ENCODE results near the gene LRRC18. TPM values are rescaled to one million over a fixed set of nuclear protein-coding genes. Genes with fewer than 3 reads are reported as not detected.

The LRRC18 gene
- total RNA-seq, 1 experiment from 2014 or later = not detected

DNA sequence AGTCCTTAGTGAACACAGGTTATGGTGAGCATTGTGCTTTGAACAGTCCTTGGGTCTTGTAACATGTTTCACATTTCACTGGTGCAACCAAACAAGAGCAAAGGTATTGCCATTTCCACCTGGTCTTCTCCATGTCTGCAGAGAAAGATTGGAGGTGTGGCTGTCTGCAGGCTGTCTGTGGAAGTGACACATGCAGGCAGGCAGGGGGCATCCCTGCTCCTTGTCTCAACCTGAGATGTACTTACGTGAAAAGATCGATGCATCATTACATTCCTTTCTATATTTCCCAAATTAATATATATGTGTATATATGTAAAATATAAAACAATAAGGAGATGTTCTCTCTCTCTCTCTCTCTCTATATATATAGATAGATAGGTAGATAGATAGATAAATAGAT, 54.3 kb downstream of the LRRC18 start:
- intact Hi-C loops (cut with micrococcal nuclease; ENCODE audit: unreplicated experiment) = no loop called here
- no peak for TF ChIP-seq CTCF (IDR thresholded peaks at IDR 0.05; ENCODE audit: unreplicated experiment)
- Mint-ChIP-seq H3K4me3 (ENCODE audit: low read depth, unreplicated experiment) (no peak overlapping the region), H3K4me1 (ENCODE audit: low read depth, unreplicated experiment) (no peaks in the 10 kb centered on the region), H3K9me3 (ENCODE audit: low read depth, unreplicated experiment) (no peaks in the 10 kb centered on the region), H3K36me3 (ENCODE audit: insufficient read depth, unreplicated experiment) (no peaks in the 10 kb centered on the region), H3K27me3 (ENCODE audit: unreplicated experiment) (peaks cover 87% of the 10 kb centered on the region), H3K27ac (ENCODE audit: unreplicated experiment) (no peak overlapping the region)
- CTCF ChIA-PET = interaction anchor here (0.6 kb wide), 1 partner anchor 900 kb away, joined by 3 read pairs; no protein-coding TSS in a partner anchor
- no TSS peak for BruUV-seq (replicated peaks)
- peak; percentile 24 for DNase-seq

DNA sequence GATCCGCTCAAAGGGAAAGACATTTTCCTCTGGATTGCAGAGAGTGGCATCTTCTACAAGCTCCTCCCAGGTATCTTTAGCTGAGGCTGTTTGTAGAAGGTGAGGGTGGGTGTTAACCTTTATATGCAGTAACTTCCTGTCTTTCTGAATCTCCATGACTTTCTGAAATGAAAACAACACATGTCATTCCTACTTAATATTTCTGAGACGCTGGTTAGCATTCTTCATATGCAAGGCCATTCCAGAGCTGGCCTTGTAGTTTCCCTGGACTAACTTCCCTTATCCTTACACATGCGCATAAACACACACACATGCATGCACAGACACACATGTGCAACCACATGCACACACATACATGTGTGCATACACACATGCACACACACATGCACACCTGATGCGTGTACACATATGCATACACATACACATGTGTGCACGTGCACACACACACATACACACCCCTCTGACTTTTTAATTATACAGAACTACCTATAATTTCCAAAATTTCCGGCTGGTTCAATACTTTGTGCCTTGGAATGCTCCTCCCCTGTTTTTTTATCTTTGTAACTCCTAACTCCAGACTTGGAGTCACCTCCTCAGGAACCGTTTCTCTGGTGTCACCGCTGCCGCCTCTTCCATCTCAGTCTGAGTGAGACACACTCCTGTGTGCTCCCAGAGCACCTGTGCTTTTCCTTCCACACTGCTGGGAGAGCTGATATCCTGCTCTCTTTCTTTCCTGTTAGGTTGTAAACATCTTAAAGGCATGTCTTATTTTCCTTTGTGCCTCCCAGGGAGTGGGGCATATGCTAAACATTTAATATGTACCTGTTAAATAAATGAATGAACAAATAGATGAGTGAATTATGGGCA, 55.2 kb downstream of the LRRC18 start:
- CTCF ChIA-PET = interaction anchor here (0.6 kb wide), 1 partner anchor 899 kb away, joined by 3 read pairs; no protein-coding TSS in a partner anchor
- Mint-ChIP-seq H3K9me3 (ENCODE audit: low read depth, unreplicated experiment) (no peaks in the 10 kb centered on the region), H3K27me3 (ENCODE audit: unreplicated experiment) (peaks cover 87% of the 10 kb centered on the region), H3K4me1 (ENCODE audit: low read depth, unreplicated experiment) (no peaks in the 10 kb centered on the region), H3K4me3 (ENCODE audit: low read depth, unreplicated experiment) (no peak overlapping the region), H3K36me3 (ENCODE audit: insufficient read depth, unreplicated experiment) (no peaks in the 10 kb centered on the region), H3K27ac (ENCODE audit: unreplicated experiment) (no peak overlapping the region)
- BruUV-seq (replicated peaks) = no TSS peak
- no peak for TF ChIP-seq CTCF (IDR thresholded peaks at IDR 0.05; ENCODE audit: unreplicated experiment)
- intact Hi-C loops (cut with micrococcal nuclease; ENCODE audit: unreplicated experiment) = no loop called here
- DNase-seq = no peak

DNA sequence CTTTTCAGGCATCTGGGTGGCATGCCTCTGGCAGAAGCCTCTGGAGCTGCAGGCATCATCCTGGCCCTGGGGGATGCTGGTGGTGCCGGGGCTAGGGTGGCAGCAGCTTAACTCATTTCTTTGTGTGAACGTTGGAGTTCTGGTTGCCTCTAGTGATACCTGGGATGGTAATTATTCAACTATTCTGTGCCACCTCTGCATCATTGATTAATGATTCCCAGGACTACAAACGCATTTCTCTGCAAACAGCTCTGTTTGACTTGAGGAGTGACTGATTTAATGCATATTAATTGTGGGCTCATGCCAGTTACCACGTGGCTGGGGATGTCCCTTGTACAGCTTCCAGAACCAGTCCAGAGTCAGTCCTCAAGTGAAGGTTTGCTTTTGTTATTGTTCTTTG, 55.9 kb downstream of the LRRC18 start:
- TF ChIP-seq CTCF (IDR thresholded peaks at IDR 0.05; ENCODE audit: unreplicated experiment) = no peak
- Mint-ChIP-seq H3K27me3 (ENCODE audit: unreplicated experiment) (peaks cover 87% of the 10 kb centered on the region), H3K9me3 (ENCODE audit: low read depth, unreplicated experiment) (no peaks in the 10 kb centered on the region), H3K27ac (ENCODE audit: unreplicated experiment) (no peak overlapping the region), H3K4me1 (ENCODE audit: low read depth, unreplicated experiment) (no peaks in the 10 kb centered on the region), H3K4me3 (ENCODE audit: low read depth, unreplicated experiment) (no peak overlapping the region), H3K36me3 (ENCODE audit: insufficient read depth, unreplicated experiment) (no peaks in the 10 kb centered on the region)
- CTCF ChIA-PET = no interaction called here
- BruUV-seq (replicated peaks) = no TSS peak
- no peak for DNase-seq
- intact Hi-C loops (cut with micrococcal nuclease; ENCODE audit: unreplicated experiment) = no loop called here

DNA sequence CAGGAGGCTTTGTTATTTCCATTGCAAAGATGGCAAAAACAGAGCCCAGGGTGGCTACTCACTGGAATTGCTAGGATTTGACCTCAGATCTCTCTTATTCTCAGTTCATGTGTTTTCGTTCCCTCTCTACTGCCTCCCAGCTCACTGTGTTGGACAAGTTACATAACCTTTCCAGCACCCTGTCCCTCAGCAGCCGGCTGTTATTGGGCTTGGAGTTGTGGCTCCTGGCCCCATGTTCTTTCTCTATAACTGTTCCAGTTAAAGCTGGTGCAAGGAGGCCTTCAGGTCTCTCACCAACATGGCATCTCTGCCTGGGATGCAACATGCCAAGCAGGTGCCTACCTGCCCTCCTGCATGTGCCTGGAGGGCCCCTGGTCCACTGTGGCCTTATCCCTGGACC, 56.8 kb downstream of the LRRC18 start:
- H3K27me3 Mint-ChIP-seq (ENCODE audit: unreplicated experiment) = peaks cover 87% of the 10 kb centered on the region
- no peaks in the 10 kb centered on the region for H3K9me3 Mint-ChIP-seq (ENCODE audit: low read depth, unreplicated experiment)
- DNase-seq = no peak
- no peak overlapping the region for H3K4me3 Mint-ChIP-seq (ENCODE audit: low read depth, unreplicated experiment)
- no TSS peak for BruUV-seq (replicated peaks)
- CTCF ChIA-PET = no interaction called here
- H3K4me1 Mint-ChIP-seq (ENCODE audit: low read depth, unreplicated experiment) = no peaks in the 10 kb centered on the region
- TF ChIP-seq CTCF (IDR thresholded peaks at IDR 0.05; ENCODE audit: unreplicated experiment) = no peak
- intact Hi-C loops (cut with micrococcal nuclease; ENCODE audit: unreplicated experiment) = no loop called here
- H3K36me3 Mint-ChIP-seq (ENCODE audit: insufficient read depth, unreplicated experiment) = no peaks in the 10 kb centered on the region
- no peak overlapping the region for H3K27ac Mint-ChIP-seq (ENCODE audit: unreplicated experiment)
